SK-N-SH (cell line): ENCODE measurements around the gene PRDM7.

Source experiments
- CHD2 ChIP-seq: fragments of 150-350 bp; IDR thresholded peaks from 2 replicates; pipeline ENCODE4 v1.6.1; 2018; ENCODE audit warnings: low read length; ENCODE audit not compliant: partially characterized antibody
- EP300 ChIP-seq, 2 experiments: IDR thresholded peaks; 2 replicates each; pipeline versions ENCODE4 v1.4.0 to v1.6.1; 2012; ENCODE audit warnings: borderline replicate concordance in 1 of 2, low read depth in 1 of 2, low read length in 1 of 2
- GABPA ChIP-seq: IDR thresholded peaks from 2 replicates; pipeline ENCODE4 v1.4.0; 2012; ENCODE audit warnings: low read depth, mild to moderate bottlenecking
- JUND ChIP-seq: IDR thresholded peaks from 2 replicates; pipeline ENCODE4 v1.4.0; 2012
- MXI1 ChIP-seq: IDR thresholded peaks from 2 replicates; pipeline ENCODE4 v1.6.1; 2012; ENCODE audit warnings: mild to moderate bottlenecking, low read depth, low read length, improper control_type of control experiment
- POLR2AphosphoS5 ChIP-seq: IDR thresholded peaks from 2 replicates; pipeline ENCODE4 v1.6.1; 2012; ENCODE audit warnings: low read depth, low read length
- TAF1 ChIP-seq: IDR thresholded peaks from 2 replicates; pipeline ENCODE4 v1.6.1; 2012; ENCODE audit warnings: low read depth, mild to moderate bottlenecking, low read length, moderate library complexity, borderline replicate concordance
- TF ChIP-seq, protein P1 (sequence below): fragments of 200-600 bp; sonication (generic); IDR thresholded peaks from 2 replicates; pipeline ENCODE4 v1.6.1; 2017; ENCODE audit warnings: antibody characterized with exemption, mild to moderate bottlenecking, moderate library complexity
- TF ChIP-seq, protein P2 (sequence below): fragments of 150-350 bp; IDR thresholded peaks from 2 replicates; pipeline ENCODE4 v1.6.1; 2017; ENCODE audit warnings: antibody characterized with exemption, low read length, low read depth, borderline replicate concordance
- TF ChIP-seq, protein P3 (sequence below): IDR thresholded peaks from 2 replicates; pipeline ENCODE4 v1.4.0; 2012; ENCODE audit warnings: low read depth

DNA sequence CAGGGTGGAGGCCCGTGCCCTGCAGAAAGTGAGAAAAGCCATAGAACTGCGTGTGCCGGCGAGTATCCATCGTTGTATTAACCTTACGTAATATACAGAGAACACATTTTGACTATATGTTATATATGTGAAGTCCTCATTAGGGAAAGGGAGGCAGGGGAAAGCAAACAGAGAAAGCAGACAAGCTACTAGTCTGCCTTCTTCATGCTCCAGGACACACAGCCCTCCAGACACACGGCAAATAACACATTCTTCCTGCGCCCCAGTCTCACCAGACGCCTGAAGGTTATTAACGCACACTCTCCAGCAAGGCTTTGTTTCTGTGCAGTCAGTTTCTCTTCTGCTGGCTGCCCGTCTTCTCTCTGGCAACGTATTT, 28.8 kb downstream of the PRDM7 start:
- TF ChIP-seq, protein P1, sequence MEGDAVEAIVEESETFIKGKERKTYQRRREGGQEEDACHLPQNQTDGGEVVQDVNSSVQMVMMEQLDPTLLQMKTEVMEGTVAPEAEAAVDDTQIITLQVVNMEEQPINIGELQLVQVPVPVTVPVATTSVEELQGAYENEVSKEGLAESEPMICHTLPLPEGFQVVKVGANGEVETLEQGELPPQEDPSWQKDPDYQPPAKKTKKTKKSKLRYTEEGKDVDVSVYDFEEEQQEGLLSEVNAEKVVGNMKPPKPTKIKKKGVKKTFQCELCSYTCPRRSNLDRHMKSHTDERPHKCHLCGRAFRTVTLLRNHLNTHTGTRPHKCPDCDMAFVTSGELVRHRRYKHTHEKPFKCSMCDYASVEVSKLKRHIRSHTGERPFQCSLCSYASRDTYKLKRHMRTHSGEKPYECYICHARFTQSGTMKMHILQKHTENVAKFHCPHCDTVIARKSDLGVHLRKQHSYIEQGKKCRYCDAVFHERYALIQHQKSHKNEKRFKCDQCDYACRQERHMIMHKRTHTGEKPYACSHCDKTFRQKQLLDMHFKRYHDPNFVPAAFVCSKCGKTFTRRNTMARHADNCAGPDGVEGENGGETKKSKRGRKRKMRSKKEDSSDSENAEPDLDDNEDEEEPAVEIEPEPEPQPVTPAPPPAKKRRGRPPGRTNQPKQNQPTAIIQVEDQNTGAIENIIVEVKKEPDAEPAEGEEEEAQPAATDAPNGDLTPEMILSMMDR, result no peak
- TF ChIP-seq, protein P2, sequence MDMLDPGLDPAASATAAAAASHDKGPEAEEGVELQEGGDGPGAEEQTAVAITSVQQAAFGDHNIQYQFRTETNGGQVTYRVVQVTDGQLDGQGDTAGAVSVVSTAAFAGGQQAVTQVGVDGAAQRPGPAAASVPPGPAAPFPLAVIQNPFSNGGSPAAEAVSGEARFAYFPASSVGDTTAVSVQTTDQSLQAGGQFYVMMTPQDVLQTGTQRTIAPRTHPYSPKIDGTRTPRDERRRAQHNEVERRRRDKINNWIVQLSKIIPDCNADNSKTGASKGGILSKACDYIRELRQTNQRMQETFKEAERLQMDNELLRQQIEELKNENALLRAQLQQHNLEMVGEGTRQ, result no peak
- TF ChIP-seq POLR2AphosphoS5 (no peak), CHD2 (no peak), MXI1 (no peak), EP300 (IDR thresholded peaks at IDR 0.05; ENCODE audit: borderline replicate concordance in 1 of 2, low read depth in 1 of 2, low read length in 1 of 2) (no peak), GABPA (no peak), TAF1 (no peak), JUND (no peak)
- TF ChIP-seq, protein P3, sequence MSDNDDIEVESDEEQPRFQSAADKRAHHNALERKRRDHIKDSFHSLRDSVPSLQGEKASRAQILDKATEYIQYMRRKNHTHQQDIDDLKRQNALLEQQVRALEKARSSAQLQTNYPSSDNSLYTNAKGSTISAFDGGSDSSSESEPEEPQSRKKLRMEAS, result no peak
